ENCODE results near the gene TENT5C.
A peak's percentile ranks its signal among the peaks of the same experiment; 100 is the strongest.

The TENT5C gene

GRCh38 chr1:117612517-117613248, 6.8 kb downstream of the TENT5C start:
- DNase-seq (ENCODE audit: low spot score) (peak; percentile 7), FAIRE-seq (no peak)

- no peak for DNase-seq (ENCODE audit: low spot score)
- no peak for FAIRE-seq
These were observed 7.6 kb downstream of the TENT5C start for GRCh38 chr1:117613249-117613968.

- no peak for DNase-seq (ENCODE audit: low spot score)
- FAIRE-seq = no peak
These were observed 8.3 kb downstream of the TENT5C start for GRCh38 chr1:117613969-117614729.

GRCh38 chr1:117615474-117615873, 9.6 kb downstream of the TENT5C start:
- no peak for FAIRE-seq
- no peak for DNase-seq (ENCODE audit: low spot score)

- FAIRE-seq (no peak), DNase-seq (ENCODE audit: low spot score) (no peak)
These were observed 10.5 kb downstream of the TENT5C start for GRCh38 chr1:117616356-117616755.

GRCh38 chr1:117616967-117617366, 11.1 kb downstream of the TENT5C start:
- no peak for FAIRE-seq
- DNase-seq (ENCODE audit: low spot score) = no peak

- DNase-seq (ENCODE audit: low spot score) = no peak
- FAIRE-seq = no peak
These were observed 12.7 kb downstream of the TENT5C start for GRCh38 chr1:117618450-117619122.

GRCh38 chr1:117620440-117620839, 14.6 kb downstream of the TENT5C start:
- FAIRE-seq = no peak
- DNase-seq (ENCODE audit: low spot score) = no peak

GRCh38 chr1:117621316-117621715, 15.5 kb downstream of the TENT5C start:
- no peak for FAIRE-seq

GRCh38 chr1:117622726-117623125, 16.9 kb downstream of the TENT5C start:
- FAIRE-seq = no peak
- no peak for DNase-seq (ENCODE audit: low spot score)

More at GRCh38 chr1:117621316-117621715, 15.5 kb downstream of the TENT5C start:
- DNase-seq (ENCODE audit: low spot score) = no peak

GRCh38 chr1:117623141-117623540, 17.3 kb downstream of the TENT5C start:
- no peak for FAIRE-seq
- DNase-seq (ENCODE audit: low spot score) = no peak

- no peak for DNase-seq (ENCODE audit: low spot score)
- no peak for FAIRE-seq
These were observed 17.9 kb downstream of the TENT5C start for GRCh38 chr1:117623698-117624097.

- no peak for DNase-seq (ENCODE audit: low spot score)
These were observed 21.8 kb downstream of the TENT5C start for GRCh38 chr1:117627546-117628130.

GRCh38 chr1:117628343-117628742, 22.5 kb downstream of the TENT5C start:
- DNase-seq (ENCODE audit: low spot score) (no peak), FAIRE-seq (no peak)

More at GRCh38 chr1:117627546-117628130, 21.8 kb downstream of the TENT5C start:
- FAIRE-seq = no peak

- DNase-seq (ENCODE audit: low spot score) (no peak), FAIRE-seq (no peak)
These were observed 24.0 kb downstream of the TENT5C start for GRCh38 chr1:117629625-117630422.

GRCh38 chr1:117630423-117630998, 24.7 kb downstream of the TENT5C start:
- no peak for DNase-seq (ENCODE audit: low spot score)
- FAIRE-seq = no peak

GRCh38 chr1:117631359-117632160, 25.7 kb downstream of the TENT5C start:
- DNase-seq (ENCODE audit: low spot score) (no peak), FAIRE-seq (no peak)

- no peak for DNase-seq (ENCODE audit: low spot score)
- no peak for FAIRE-seq
These were observed 26.6 kb downstream of the TENT5C start for GRCh38 chr1:117632269-117633067.

- DNase-seq (ENCODE audit: low spot score) (no peak), FAIRE-seq (no peak)
These were observed 27.2 kb downstream of the TENT5C start for GRCh38 chr1:117633068-117633345.
